ENCODE results near the gene RNU6-8.

The RNU6-8 gene

GRCh38 chr14:32185097-32185496 is 18.0 kb downstream of the RNU6-8 start:
- Histone ChIP-seq H3K23ac (ENCODE audit: low read length in 2 of 2) (no peak overlapping the region), H3K9ac (ENCODE audit: low read length) (no peak overlapping the region), H3K4me2 (ENCODE audit: low read length, poor library complexity, severe bottlenecking) (no peak overlapping the region), H3K9me3 (ENCODE audit: control insufficient read depth, low read length) (peaks cover 24% of the 10 kb centered on the region), H3K18ac (ENCODE audit: low read depth in 1 of 2, low read length in 2 of 2) (no peak overlapping the region), H3K36me3 (ENCODE audit: control insufficient read depth in 1 of 2, insufficient read depth in 2 of 2, low read depth in 1 of 2, low read length in 2 of 2) (no peaks in the 10 kb centered on the region), H4K91ac (ENCODE audit: low read length) (no peak overlapping the region), H3K4me1 (ENCODE audit: control insufficient read depth, insufficient read depth, low read depth, low read length) (no peaks in the 10 kb centered on the region), H2AK5ac (ENCODE audit: low read length, severe bottlenecking) (no peak overlapping the region), H2AFZ (ENCODE audit: low read depth, low read length) (no peak overlapping the region), H3K4me3 (ENCODE audit: insufficient read depth in 1 of 2, low read depth in 1 of 2, low read length in 2 of 2) (no peak overlapping the region), H2BK12ac (ENCODE audit: low read length in 2 of 2) (no peak overlapping the region), H3K4ac (ENCODE audit: low read depth in 1 of 2, low read length in 2 of 2) (no peak overlapping the region), H2BK15ac (ENCODE audit: low read depth, poor library complexity, severe bottlenecking) (no peak overlapping the region), H3K27me3 (ENCODE audit: control insufficient read depth in 1 of 2, insufficient read depth in 1 of 2, low read length in 2 of 2) (no peaks in the 10 kb centered on the region), H4K8ac (ENCODE audit: low read length) (no peak overlapping the region), H3K27ac (ENCODE audit: low read length, poor library complexity, severe bottlenecking) (no peak overlapping the region), H2BK120ac (ENCODE audit: low read depth, low read length) (no peak overlapping the region), H3K79me1 (replicated peaks; ENCODE audit: low read length, poor library complexity, severe bottlenecking) (no peaks in the 10 kb centered on the region), H3K14ac (ENCODE audit: low read length in 2 of 2) (no peak overlapping the region), H2BK5ac (ENCODE audit: low read depth, low read length, poor library complexity, severe bottlenecking) (no peak overlapping the region)
- no CpG with 5 or more reads among the region's 1 CpG for WGBS
- no peak for DNase-seq

GRCh38 chr14:32183151-32184058 is 19.7 kb downstream of the RNU6-8 start:
- H3K23ac ChIP-seq (ENCODE audit: low read length in 2 of 2) = no peak overlapping the region
- H3K36me3 ChIP-seq (ENCODE audit: control insufficient read depth in 1 of 2, insufficient read depth in 2 of 2, low read depth in 1 of 2, low read length in 2 of 2) = no peaks in the 10 kb centered on the region
- no peaks in the 10 kb centered on the region for H3K4me1 ChIP-seq (ENCODE audit: control insufficient read depth, insufficient read depth, low read depth, low read length)
- no peak overlapping the region for H3K4ac ChIP-seq (ENCODE audit: low read depth in 1 of 2, low read length in 2 of 2)
- no peak overlapping the region for H3K4me2 ChIP-seq (ENCODE audit: low read length, poor library complexity, severe bottlenecking)
- DNase-seq = peak; percentile 42
- peaks cover 36% of the 10 kb centered on the region for H3K9me3 ChIP-seq (ENCODE audit: control insufficient read depth, low read length)
- no peaks in the 10 kb centered on the region for H3K27me3 ChIP-seq (ENCODE audit: control insufficient read depth in 1 of 2, insufficient read depth in 1 of 2, low read length in 2 of 2)
- no peak overlapping the region for H4K91ac ChIP-seq (ENCODE audit: low read length)
- no peak overlapping the region for H2AFZ ChIP-seq (ENCODE audit: low read depth, low read length)
- H2BK5ac ChIP-seq (ENCODE audit: low read depth, low read length, poor library complexity, severe bottlenecking) = no peak overlapping the region
- H3K14ac ChIP-seq (ENCODE audit: low read length in 2 of 2) = no peak overlapping the region
- no peak overlapping the region for H3K4me3 ChIP-seq (ENCODE audit: insufficient read depth in 1 of 2, low read depth in 1 of 2, low read length in 2 of 2)
- no peaks in the 10 kb centered on the region for H3K79me1 ChIP-seq (replicated peaks; ENCODE audit: low read length, poor library complexity, severe bottlenecking)
- H3K18ac ChIP-seq (ENCODE audit: low read depth in 1 of 2, low read length in 2 of 2) = no peak overlapping the region
- no peak overlapping the region for H4K8ac ChIP-seq (ENCODE audit: low read length)
- 94% methylated on average over 2 of the region's 2 CpGs for WGBS
- H2AK5ac ChIP-seq (ENCODE audit: low read length, severe bottlenecking) = no peak overlapping the region
- H2BK12ac ChIP-seq (ENCODE audit: low read length in 2 of 2) = no peak overlapping the region
- no peak overlapping the region for H3K9ac ChIP-seq (ENCODE audit: low read length)
- no peak overlapping the region for H3K27ac ChIP-seq (ENCODE audit: low read length, poor library complexity, severe bottlenecking)
- no peak overlapping the region for H2BK120ac ChIP-seq (ENCODE audit: low read depth, low read length)
- no peak overlapping the region for H2BK15ac ChIP-seq (ENCODE audit: low read depth, poor library complexity, severe bottlenecking)

- Histone ChIP-seq H4K8ac (ENCODE audit: low read length) (no peak overlapping the region), H3K27me3 (ENCODE audit: control insufficient read depth in 1 of 2, insufficient read depth in 1 of 2, low read length in 2 of 2) (no peaks in the 10 kb centered on the region), H2BK5ac (ENCODE audit: low read depth, low read length, poor library complexity, severe bottlenecking) (no peak overlapping the region), H3K36me3 (ENCODE audit: control insufficient read depth in 1 of 2, insufficient read depth in 2 of 2, low read depth in 1 of 2, low read length in 2 of 2) (no peaks in the 10 kb centered on the region), H3K9ac (ENCODE audit: low read length) (no peak overlapping the region), H2BK12ac (ENCODE audit: low read length in 2 of 2) (no peak overlapping the region), H3K79me1 (replicated peaks; ENCODE audit: low read length, poor library complexity, severe bottlenecking) (no peaks in the 10 kb centered on the region), H3K23ac (ENCODE audit: low read length in 2 of 2) (no peak overlapping the region), H3K14ac (ENCODE audit: low read length in 2 of 2) (no peak overlapping the region), H2BK120ac (ENCODE audit: low read depth, low read length) (no peak overlapping the region), H3K27ac (ENCODE audit: low read length, poor library complexity, severe bottlenecking) (no peak overlapping the region), H3K4me3 (ENCODE audit: insufficient read depth in 1 of 2, low read depth in 1 of 2, low read length in 2 of 2) (no peak overlapping the region), H3K4ac (ENCODE audit: low read depth in 1 of 2, low read length in 2 of 2) (no peak overlapping the region), H3K9me3 (ENCODE audit: control insufficient read depth, low read length) (no peaks in the 10 kb centered on the region), H3K4me1 (ENCODE audit: control insufficient read depth, insufficient read depth, low read depth, low read length) (no peaks in the 10 kb centered on the region), H2AK5ac (ENCODE audit: low read length, severe bottlenecking) (no peak overlapping the region), H3K4me2 (ENCODE audit: low read length, poor library complexity, severe bottlenecking) (no peak overlapping the region), H2AFZ (ENCODE audit: low read depth, low read length) (no peak overlapping the region), H2BK15ac (ENCODE audit: low read depth, poor library complexity, severe bottlenecking) (no peak overlapping the region), H4K91ac (ENCODE audit: low read length) (no peak overlapping the region), H3K18ac (ENCODE audit: low read depth in 1 of 2, low read length in 2 of 2) (no peak overlapping the region)
- no peak for DNase-seq
- 95% methylated on average over 5 of the region's 5 CpGs for WGBS
These were observed 31.6 kb downstream of the RNU6-8 start for GRCh38 chr14:32171469-32171868.

- Histone ChIP-seq H3K4me1 (ENCODE audit: control insufficient read depth, insufficient read depth, low read depth, low read length) (no peaks in the 10 kb centered on the region), H2AK5ac (ENCODE audit: low read length, severe bottlenecking) (no peak overlapping the region), H3K36me3 (ENCODE audit: control insufficient read depth in 1 of 2, insufficient read depth in 2 of 2, low read depth in 1 of 2, low read length in 2 of 2) (no peaks in the 10 kb centered on the region), H3K4me3 (ENCODE audit: insufficient read depth in 1 of 2, low read depth in 1 of 2, low read length in 2 of 2) (no peak overlapping the region), H3K4me2 (ENCODE audit: low read length, poor library complexity, severe bottlenecking) (no peak overlapping the region), H2BK15ac (ENCODE audit: low read depth, poor library complexity, severe bottlenecking) (no peak overlapping the region), H3K9ac (ENCODE audit: low read length) (no peak overlapping the region), H3K79me1 (replicated peaks; ENCODE audit: low read length, poor library complexity, severe bottlenecking) (no peaks in the 10 kb centered on the region), H3K27me3 (ENCODE audit: control insufficient read depth in 1 of 2, insufficient read depth in 1 of 2, low read length in 2 of 2) (no peaks in the 10 kb centered on the region), H3K27ac (ENCODE audit: low read length, poor library complexity, severe bottlenecking) (no peak overlapping the region), H3K18ac (ENCODE audit: low read depth in 1 of 2, low read length in 2 of 2) (no peak overlapping the region), H4K8ac (ENCODE audit: low read length) (no peak overlapping the region), H3K14ac (ENCODE audit: low read length in 2 of 2) (no peak overlapping the region), H3K23ac (ENCODE audit: low read length in 2 of 2) (no peak overlapping the region), H2BK5ac (ENCODE audit: low read depth, low read length, poor library complexity, severe bottlenecking) (no peak overlapping the region), H3K4ac (ENCODE audit: low read depth in 1 of 2, low read length in 2 of 2) (no peak overlapping the region), H2BK12ac (ENCODE audit: low read length in 2 of 2) (no peak overlapping the region), H4K91ac (ENCODE audit: low read length) (no peak overlapping the region), H3K9me3 (ENCODE audit: control insufficient read depth, low read length) (no peaks in the 10 kb centered on the region), H2AFZ (ENCODE audit: low read depth, low read length) (no peak overlapping the region), H2BK120ac (ENCODE audit: low read depth, low read length) (no peak overlapping the region)
- 62% methylated on average over 2 of the region's 3 CpGs for WGBS
- DNase-seq = no peak
These were observed 33.9 kb downstream of the RNU6-8 start for GRCh38 chr14:32169191-32169590.
